Activated naive CD4-positive, alpha-beta T cell treated with anti-CD3 and anti-CD28 coated beads, Interleukin-2, amount 50 U/mL, for 24 hours (primary cell): ENCODE results near the gene HSP90AA1.
A peak's percentile ranks its signal among the peaks of the same experiment; 100 is the strongest.

Experiments used
- H3K27ac Mint-ChIP-seq: one replicate; pipeline ENCODE4 v1.8.0; 2021; ENCODE audit warnings: mild to moderate bottlenecking, mixed read lengths
- H3K27me3 Mint-ChIP-seq: one replicate; pipeline ENCODE4 v1.8.0; 2021; ENCODE audit warnings: mixed read lengths
- H3K36me3 Mint-ChIP-seq: one replicate; pipeline ENCODE4 v1.8.0; 2021; ENCODE audit warnings: mixed read lengths
- H3K4me1 Mint-ChIP-seq: one replicate; pipeline ENCODE4 v1.8.0; 2021; ENCODE audit warnings: mixed read lengths
- H3K4me3 Mint-ChIP-seq: one replicate; pipeline ENCODE4 v1.8.0; 2021; ENCODE audit warnings: mild to moderate bottlenecking, mixed read lengths
- H3K9me3 Mint-ChIP-seq: one replicate; pipeline ENCODE4 v1.8.0; 2021; ENCODE audit warnings: mixed read lengths

Gene HSP90AA1

GRCh38 chr14:102063109-102063807 is 23.6 kb downstream of the HSP90AA1 start:
- H3K4me1 Mint-ChIP-seq, result peaks cover 3% of the 10 kb centered on the region
- no peaks in the 10 kb centered on the region for H3K27me3 Mint-ChIP-seq
- H3K27ac Mint-ChIP-seq, result no peak overlapping the region
- H3K9me3 Mint-ChIP-seq, result no peaks in the 10 kb centered on the region
- no peak overlapping the region for H3K4me3 Mint-ChIP-seq
- no peaks in the 10 kb centered on the region for H3K36me3 Mint-ChIP-seq

GRCh38 chr14:102058961-102059360 is 27.9 kb downstream of the HSP90AA1 start:
- Mint-ChIP-seq H3K27me3 (no peaks in the 10 kb centered on the region), H3K4me3 (no peak overlapping the region), H3K27ac (no peak overlapping the region), H3K9me3 (no peaks in the 10 kb centered on the region), H3K36me3 (peaks cover 1% of the 10 kb centered on the region), H3K4me1 (peaks cover 13% of the 10 kb centered on the region)

- H3K4me1 Mint-ChIP-seq, result peaks cover 13% of the 10 kb centered on the region
- no peaks in the 10 kb centered on the region for H3K9me3 Mint-ChIP-seq
- no peaks in the 10 kb centered on the region for H3K27me3 Mint-ChIP-seq
- H3K36me3 Mint-ChIP-seq, result peaks cover 1% of the 10 kb centered on the region
- no peak overlapping the region for H3K4me3 Mint-ChIP-seq
- no peak overlapping the region for H3K27ac Mint-ChIP-seq
These were observed 28.7 kb downstream of the HSP90AA1 start for GRCh38 chr14:102058146-102058545.

GRCh38 chr14:102057480-102058114 is 29.2 kb downstream of the HSP90AA1 start:
- no peaks in the 10 kb centered on the region for H3K27me3 Mint-ChIP-seq
- peaks cover 1% of the 10 kb centered on the region for H3K36me3 Mint-ChIP-seq
- H3K27ac Mint-ChIP-seq, result peak overlapping the region; percentile 80
- peaks cover 13% of the 10 kb centered on the region for H3K4me1 Mint-ChIP-seq
- H3K9me3 Mint-ChIP-seq, result no peaks in the 10 kb centered on the region
- no peak overlapping the region for H3K4me3 Mint-ChIP-seq

GRCh38 chr14:102056694-102057442 is 30.0 kb downstream of the HSP90AA1 start:
- Mint-ChIP-seq H3K27me3 (no peaks in the 10 kb centered on the region), H3K9me3 (no peaks in the 10 kb centered on the region), H3K4me3 (no peak overlapping the region), H3K4me1 (peaks cover 11% of the 10 kb centered on the region), H3K36me3 (peaks cover 1% of the 10 kb centered on the region), H3K27ac (no peak overlapping the region)

GRCh38 chr14:102055181-102055901 is 31.5 kb downstream of the HSP90AA1 start:
- Mint-ChIP-seq H3K27ac (peak overlapping the region; percentile 47), H3K9me3 (no peaks in the 10 kb centered on the region), H3K36me3 (peaks cover 3% of the 10 kb centered on the region), H3K4me3 (no peak overlapping the region), H3K27me3 (no peaks in the 10 kb centered on the region), H3K4me1 (peaks cover 10% of the 10 kb centered on the region)

GRCh38 chr14:102052522-102052921 is 34.3 kb downstream of the HSP90AA1 start:
- no peaks in the 10 kb centered on the region for H3K9me3 Mint-ChIP-seq
- peaks cover 7% of the 10 kb centered on the region for H3K4me1 Mint-ChIP-seq
- peaks cover 10% of the 10 kb centered on the region for H3K36me3 Mint-ChIP-seq
- no peak overlapping the region for H3K27ac Mint-ChIP-seq
- H3K4me3 Mint-ChIP-seq, result no peak overlapping the region
- H3K27me3 Mint-ChIP-seq, result no peaks in the 10 kb centered on the region

- peaks cover 13% of the 10 kb centered on the region for H3K36me3 Mint-ChIP-seq
- no peaks in the 10 kb centered on the region for H3K27me3 Mint-ChIP-seq
- H3K9me3 Mint-ChIP-seq, result no peaks in the 10 kb centered on the region
- H3K4me3 Mint-ChIP-seq, result no peak overlapping the region
- H3K4me1 Mint-ChIP-seq, result peaks cover 1% of the 10 kb centered on the region
- no peak overlapping the region for H3K27ac Mint-ChIP-seq
These were observed 36.2 kb downstream of the HSP90AA1 start for GRCh38 chr14:102050625-102051024.

- no peaks in the 10 kb centered on the region for H3K27me3 Mint-ChIP-seq
- H3K4me1 Mint-ChIP-seq, result no peaks in the 10 kb centered on the region
- H3K27ac Mint-ChIP-seq, result no peak overlapping the region
- no peak overlapping the region for H3K4me3 Mint-ChIP-seq
- H3K36me3 Mint-ChIP-seq, result peaks cover 13% of the 10 kb centered on the region
- no peaks in the 10 kb centered on the region for H3K9me3 Mint-ChIP-seq
These were observed 36.8 kb downstream of the HSP90AA1 start for GRCh38 chr14:102050026-102050405.

- Mint-ChIP-seq H3K9me3 (no peaks in the 10 kb centered on the region), H3K27ac (no peak overlapping the region), H3K4me1 (no peaks in the 10 kb centered on the region), H3K36me3 (peaks cover 13% of the 10 kb centered on the region), H3K27me3 (no peaks in the 10 kb centered on the region), H3K4me3 (no peak overlapping the region)
These were observed 37.4 kb downstream of the HSP90AA1 start for GRCh38 chr14:102049258-102050025.

- no peaks in the 10 kb centered on the region for H3K27me3 Mint-ChIP-seq
- peaks cover 13% of the 10 kb centered on the region for H3K36me3 Mint-ChIP-seq
- H3K27ac Mint-ChIP-seq, result no peak overlapping the region
- H3K4me1 Mint-ChIP-seq, result no peaks in the 10 kb centered on the region
- no peak overlapping the region for H3K4me3 Mint-ChIP-seq
- no peaks in the 10 kb centered on the region for H3K9me3 Mint-ChIP-seq
These were observed 38.9 kb downstream of the HSP90AA1 start for GRCh38 chr14:102047808-102048540.

GRCh38 chr14:102046337-102047278 is 40.2 kb downstream of the HSP90AA1 start:
- peaks cover 13% of the 10 kb centered on the region for H3K36me3 Mint-ChIP-seq
- no peaks in the 10 kb centered on the region for H3K27me3 Mint-ChIP-seq
- H3K27ac Mint-ChIP-seq, result no peak overlapping the region
- no peak overlapping the region for H3K4me3 Mint-ChIP-seq
- H3K4me1 Mint-ChIP-seq, result no peaks in the 10 kb centered on the region
- no peaks in the 10 kb centered on the region for H3K9me3 Mint-ChIP-seq

- Mint-ChIP-seq H3K27me3 (no peaks in the 10 kb centered on the region), H3K4me3 (no peak overlapping the region), H3K27ac (no peak overlapping the region), H3K36me3 (peaks cover 10% of the 10 kb centered on the region), H3K9me3 (no peaks in the 10 kb centered on the region), H3K4me1 (no peaks in the 10 kb centered on the region)
These were observed 42.3 kb downstream of the HSP90AA1 start for GRCh38 chr14:102044566-102044965.
